GM12872 (cell line): ENCODE measurements around the gene CHCHD3.

Source experiments
- CTCF ChIP-seq: IDR thresholded peaks from 3 replicates; pipeline ENCODE4 v1.5.1; 2011; ENCODE audit warnings: low read depth, mild to moderate bottlenecking, low read length, moderate library complexity; ENCODE audit not compliant: insufficient read depth

CHCHD3 gene

GRCh38 chr7:132784406-132784805 is 297.5 kb downstream of the CHCHD3 start:
- TF ChIP-seq CTCF: no peak

- TF ChIP-seq CTCF: no peak
Measured at GRCh38 chr7:132783824-132784223, 298.1 kb downstream of the CHCHD3 start.

GRCh38 chr7:132782777-132783640 is 298.9 kb downstream of the CHCHD3 start:
- no peak for TF ChIP-seq CTCF

- no peak for TF ChIP-seq CTCF
Measured at GRCh38 chr7:132780822-132781221, 301.1 kb downstream of the CHCHD3 start.

GRCh38 chr7:132779164-132779563 is 302.7 kb downstream of the CHCHD3 start:
- TF ChIP-seq CTCF: no peak

- no peak for TF ChIP-seq CTCF
Measured at GRCh38 chr7:132778761-132779160, 303.1 kb downstream of the CHCHD3 start.

GRCh38 chr7:132777956-132778355 is 303.9 kb downstream of the CHCHD3 start:
- TF ChIP-seq CTCF: no peak
